GM12891 (cell line): Measurements from ENCODE around the gene PRODH2.

Source experiments
- POLR2A ChIP-seq: IDR thresholded peaks from 2 replicates; pipeline ENCODE4 v1.6.1; 2011; ENCODE audit warnings: low read depth, low read length, control low read depth
- POLR2AphosphoS5 ChIP-seq: IDR thresholded peaks from 2 replicates; pipeline ENCODE4 v1.6.1; 2011; ENCODE audit warnings: low read depth, low read length, control low read depth

GRCh38 chr19:35847911-35848310 lies 35.3 kb upstream of the PRODH2 start:
- TF ChIP-seq POLR2A = no peak
- no peak for TF ChIP-seq POLR2AphosphoS5
